Activated T-helper 17 cell treated with anti-CD3 and anti-CD28 coated beads, Interleukin-2, amount 50 U/mL, for 72 hours (primary cell): ENCODE data around the gene PPM1H. TPM values are rescaled to one million over a fixed set of nuclear protein-coding genes. Genes with fewer than 3 reads are reported as not detected.

ENCODE experiments used
- ATAC-seq: fragments of 150-1000 bp; cut with Tn5 transposase; replicated peaks from 2 replicates; pipeline ENCODE4 v1.10.0; 2021; ENCODE audit warnings: mild to moderate bottlenecking, moderate library complexity
- H3K27ac Mint-ChIP-seq: one replicate; pipeline ENCODE4 v1.8.0; 2022; ENCODE audit warnings: mixed read lengths
- H3K27me3 Mint-ChIP-seq: one replicate; pipeline ENCODE4 v1.8.0; 2022; ENCODE audit warnings: mixed read lengths
- H3K36me3 Mint-ChIP-seq: one replicate; pipeline ENCODE4 v1.8.0; 2022; ENCODE audit warnings: low read depth, mild to moderate bottlenecking, mixed read lengths
- H3K4me1 Mint-ChIP-seq: one replicate; pipeline ENCODE4 v1.8.0; 2022; ENCODE audit warnings: mixed read lengths
- H3K4me3 Mint-ChIP-seq: one replicate; pipeline ENCODE4 v1.8.0; 2022; ENCODE audit warnings: mild to moderate bottlenecking, mixed read lengths
- H3K9me3 Mint-ChIP-seq: one replicate; pipeline ENCODE4 v1.8.0; 2022; ENCODE audit warnings: mixed read lengths
- total RNA-seq, 2 donors: library from RNA; stranded (reverse); gene quantifications; one replicate each; pipeline ENCODE4 v1.2.3, GENCODE V29; 2022

The PPM1H gene
- total RNA-seq, 2 donors from 2014 or later = not detected

- no peak overlapping the region for H3K4me3 Mint-ChIP-seq
- H3K27ac Mint-ChIP-seq = no peak overlapping the region
- no peak for ATAC-seq
- peaks cover 6% of the 10 kb centered on the region for H3K27me3 Mint-ChIP-seq
- H3K36me3 Mint-ChIP-seq = no peaks in the 10 kb centered on the region
- H3K4me1 Mint-ChIP-seq = no peaks in the 10 kb centered on the region
- H3K9me3 Mint-ChIP-seq = no peaks in the 10 kb centered on the region
Observed at GRCh38 chr12:62802984-62803383, 132.0 kb downstream of the PPM1H start.

DNA sequence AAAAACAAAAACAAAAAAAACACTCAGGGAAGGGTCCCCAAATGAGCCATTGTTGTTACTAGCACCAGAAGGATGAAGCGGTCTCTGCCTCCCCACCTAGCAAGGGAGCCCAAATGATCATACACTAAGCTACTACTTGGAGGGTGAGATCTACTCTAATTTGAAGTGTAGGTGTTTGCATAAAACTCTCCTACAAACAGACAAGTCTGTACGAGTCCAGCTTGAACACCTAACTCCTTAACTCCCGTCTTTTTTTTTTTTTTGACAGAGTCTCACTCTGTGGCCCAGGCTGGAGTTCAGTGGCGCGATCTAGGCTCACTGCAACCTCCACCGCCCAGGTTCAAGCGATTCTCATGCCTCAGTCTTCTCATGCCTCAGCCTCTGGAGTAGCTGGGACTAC is 132.6 kb downstream of the PPM1H start:
- Mint-ChIP-seq H3K27me3 (peaks cover 11% of the 10 kb centered on the region), H3K36me3 (no peaks in the 10 kb centered on the region), H3K4me3 (no peak overlapping the region), H3K27ac (no peak overlapping the region), H3K4me1 (no peaks in the 10 kb centered on the region), H3K9me3 (no peaks in the 10 kb centered on the region)
- ATAC-seq = no peak

GRCh38 chr12:62801796-62802195 is 133.2 kb downstream of the PPM1H start:
- Mint-ChIP-seq H3K4me3 (no peak overlapping the region), H3K4me1 (no peaks in the 10 kb centered on the region), H3K27me3 (peaks cover 11% of the 10 kb centered on the region), H3K36me3 (no peaks in the 10 kb centered on the region), H3K9me3 (no peaks in the 10 kb centered on the region), H3K27ac (no peak overlapping the region)
- no peak for ATAC-seq

- H3K27me3 Mint-ChIP-seq = peaks cover 18% of the 10 kb centered on the region
- no peak overlapping the region for H3K4me3 Mint-ChIP-seq
- no peak overlapping the region for H3K27ac Mint-ChIP-seq
- H3K36me3 Mint-ChIP-seq = no peaks in the 10 kb centered on the region
- H3K9me3 Mint-ChIP-seq = no peaks in the 10 kb centered on the region
- ATAC-seq = no peak
- H3K4me1 Mint-ChIP-seq = no peaks in the 10 kb centered on the region
Observed at GRCh38 chr12:62800707-62801400, 134.1 kb downstream of the PPM1H start.

GRCh38 chr12:62799766-62800406 is 135.1 kb downstream of the PPM1H start:
- no peaks in the 10 kb centered on the region for H3K4me1 Mint-ChIP-seq
- no peak overlapping the region for H3K4me3 Mint-ChIP-seq
- no peak overlapping the region for H3K27ac Mint-ChIP-seq
- ATAC-seq = no peak
- peaks cover 18% of the 10 kb centered on the region for H3K27me3 Mint-ChIP-seq
- no peaks in the 10 kb centered on the region for H3K36me3 Mint-ChIP-seq
- no peaks in the 10 kb centered on the region for H3K9me3 Mint-ChIP-seq

GRCh38 chr12:62799126-62799736 is 135.7 kb downstream of the PPM1H start:
- peak; percentile 64 for ATAC-seq
- Mint-ChIP-seq H3K4me1 (no peaks in the 10 kb centered on the region), H3K27ac (no peak overlapping the region), H3K27me3 (peaks cover 18% of the 10 kb centered on the region), H3K4me3 (no peak overlapping the region), H3K9me3 (no peaks in the 10 kb centered on the region), H3K36me3 (no peaks in the 10 kb centered on the region)

- H3K27ac Mint-ChIP-seq = no peak overlapping the region
- H3K4me3 Mint-ChIP-seq = no peak overlapping the region
- peaks cover 18% of the 10 kb centered on the region for H3K27me3 Mint-ChIP-seq
- no peaks in the 10 kb centered on the region for H3K36me3 Mint-ChIP-seq
- no peaks in the 10 kb centered on the region for H3K4me1 Mint-ChIP-seq
- no peaks in the 10 kb centered on the region for H3K9me3 Mint-ChIP-seq
- ATAC-seq = no peak
Observed at GRCh38 chr12:62794218-62794583, 140.7 kb downstream of the PPM1H start.

DNA sequence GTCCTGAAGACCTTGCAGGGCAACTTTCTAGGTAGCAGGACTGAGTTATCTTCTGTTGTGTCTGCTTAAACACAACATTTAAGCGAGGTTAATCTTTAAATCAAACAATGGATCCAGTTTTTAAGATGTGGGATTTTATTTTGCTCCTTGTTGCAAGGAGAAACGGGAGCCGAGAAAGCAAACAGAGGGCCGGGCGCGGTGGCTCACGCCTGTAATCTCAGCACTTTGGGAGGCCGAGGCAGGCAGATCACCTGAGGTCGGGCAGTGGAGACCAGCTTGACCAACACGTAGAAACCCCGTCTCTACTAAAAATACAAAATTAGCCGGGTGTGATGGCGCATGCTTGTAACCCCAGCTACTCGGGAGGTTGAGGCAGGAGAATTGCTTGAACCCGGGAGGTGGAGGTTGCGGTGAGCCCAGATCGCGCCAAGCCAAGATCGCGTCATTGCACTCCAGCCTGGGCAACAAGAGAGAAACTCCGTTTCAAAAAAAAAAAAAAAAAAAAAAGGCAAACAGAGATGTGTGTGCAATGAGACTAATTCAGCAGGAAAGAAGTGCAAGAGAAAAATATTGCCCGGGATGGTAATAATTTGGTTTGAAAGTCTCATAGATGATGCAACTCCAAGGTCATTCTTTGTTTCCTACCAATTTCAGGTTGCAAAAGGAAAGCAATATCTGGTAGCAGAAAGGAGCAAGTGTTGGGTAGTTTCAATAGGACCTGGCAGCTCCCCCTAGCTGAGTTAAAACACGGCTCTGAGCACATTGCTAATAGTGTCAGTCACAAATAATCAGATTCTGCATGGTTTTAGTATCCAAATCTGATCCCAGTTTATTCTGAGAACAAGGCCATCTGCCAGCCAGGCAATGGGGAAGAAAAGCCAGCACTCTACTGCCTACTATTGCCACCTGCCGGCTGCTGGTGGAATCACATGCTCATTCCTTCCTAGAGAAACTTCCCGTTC is 141.4 kb downstream of the PPM1H start:
- no peak overlapping the region for H3K27ac Mint-ChIP-seq
- no peaks in the 10 kb centered on the region for H3K9me3 Mint-ChIP-seq
- no peaks in the 10 kb centered on the region for H3K4me1 Mint-ChIP-seq
- peaks cover 18% of the 10 kb centered on the region for H3K27me3 Mint-ChIP-seq
- H3K36me3 Mint-ChIP-seq = no peaks in the 10 kb centered on the region
- ATAC-seq = no peak
- H3K4me3 Mint-ChIP-seq = no peak overlapping the region

DNA sequence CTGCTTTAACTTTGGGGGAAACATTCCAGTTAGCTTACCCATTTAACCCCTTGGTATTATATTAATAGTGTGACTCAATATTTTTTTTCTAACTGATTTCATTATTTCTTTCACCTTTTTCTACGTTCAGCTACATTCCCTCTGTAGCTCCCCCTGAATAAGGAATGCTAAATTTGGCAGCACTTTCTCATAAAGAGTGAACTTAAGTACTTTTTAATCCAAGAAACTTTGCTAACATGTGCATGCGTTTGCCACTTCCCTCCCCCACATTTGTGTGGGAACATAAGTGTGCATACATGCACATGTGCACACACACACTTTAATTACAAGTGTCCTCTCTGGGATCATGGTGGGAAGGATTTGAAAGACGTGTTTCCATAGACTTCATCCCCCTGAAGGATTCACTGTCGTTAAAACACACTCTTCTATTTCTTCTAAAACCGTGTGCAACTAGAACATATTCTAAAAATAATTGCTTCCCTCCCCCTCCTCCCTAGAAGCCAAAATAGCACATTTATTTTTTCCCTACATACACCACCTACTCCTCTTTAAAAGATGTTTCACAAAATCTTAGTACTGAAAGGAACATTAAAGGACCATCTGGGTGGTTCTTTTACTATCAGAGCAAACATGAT is 142.6 kb downstream of the PPM1H start:
- ATAC-seq = no peak
- Mint-ChIP-seq H3K27ac (no peak overlapping the region), H3K27me3 (peaks cover 11% of the 10 kb centered on the region), H3K36me3 (no peaks in the 10 kb centered on the region), H3K9me3 (no peaks in the 10 kb centered on the region), H3K4me1 (no peaks in the 10 kb centered on the region), H3K4me3 (no peak overlapping the region)

DNA sequence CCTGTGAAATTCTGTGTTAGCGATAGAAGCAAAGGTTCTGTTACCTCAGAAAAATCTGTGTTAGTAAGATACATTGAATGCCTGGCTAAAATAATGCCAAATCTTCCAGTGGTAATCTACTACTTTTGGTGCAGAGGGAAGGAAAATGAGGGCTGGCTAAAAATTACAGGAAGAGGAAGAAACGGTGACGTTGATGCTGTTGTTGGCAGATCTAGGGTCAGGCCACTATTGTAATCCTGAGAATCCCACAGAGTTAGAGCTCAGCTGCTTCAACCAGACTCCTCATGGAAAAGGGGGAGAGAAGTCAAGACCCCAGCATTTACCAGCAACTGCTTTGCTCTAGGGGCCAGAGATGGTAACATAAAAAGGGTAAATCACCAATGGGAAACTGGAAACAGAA is 145.1 kb downstream of the PPM1H start:
- no peak for ATAC-seq

DNA sequence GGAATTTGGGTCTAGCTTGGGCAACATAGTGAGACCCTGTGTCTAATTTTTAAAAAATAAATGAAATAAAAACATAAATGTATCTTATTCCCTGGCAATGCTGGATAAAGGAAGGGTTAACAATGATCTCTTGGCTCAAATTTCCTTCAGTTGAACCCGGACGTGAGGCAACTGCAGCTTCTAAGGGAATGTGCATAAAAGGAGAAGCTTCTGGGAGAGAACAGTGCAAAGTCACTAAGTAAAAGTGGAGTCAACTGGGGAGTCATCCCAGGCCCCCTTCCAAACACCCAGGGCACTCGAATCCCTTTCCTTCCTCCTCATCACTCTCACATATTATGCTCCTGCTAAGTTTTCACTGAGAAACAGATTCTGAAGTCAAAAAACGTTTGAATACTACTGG is 147.3 kb downstream of the PPM1H start:
- Mint-ChIP-seq H3K27ac (no peak overlapping the region), H3K36me3 (no peaks in the 10 kb centered on the region), H3K27me3 (no peaks in the 10 kb centered on the region), H3K9me3 (no peaks in the 10 kb centered on the region), H3K4me3 (no peak overlapping the region), H3K4me1 (no peaks in the 10 kb centered on the region)
- ATAC-seq = no peak

More for the DNA sequence above, 145.1 kb downstream of the PPM1H start:
- H3K27me3 Mint-ChIP-seq = no peaks in the 10 kb centered on the region
- H3K4me3 Mint-ChIP-seq = no peak overlapping the region
- no peak overlapping the region for H3K27ac Mint-ChIP-seq
- H3K9me3 Mint-ChIP-seq = no peaks in the 10 kb centered on the region
- no peaks in the 10 kb centered on the region for H3K36me3 Mint-ChIP-seq
- H3K4me1 Mint-ChIP-seq = no peaks in the 10 kb centered on the region

DNA sequence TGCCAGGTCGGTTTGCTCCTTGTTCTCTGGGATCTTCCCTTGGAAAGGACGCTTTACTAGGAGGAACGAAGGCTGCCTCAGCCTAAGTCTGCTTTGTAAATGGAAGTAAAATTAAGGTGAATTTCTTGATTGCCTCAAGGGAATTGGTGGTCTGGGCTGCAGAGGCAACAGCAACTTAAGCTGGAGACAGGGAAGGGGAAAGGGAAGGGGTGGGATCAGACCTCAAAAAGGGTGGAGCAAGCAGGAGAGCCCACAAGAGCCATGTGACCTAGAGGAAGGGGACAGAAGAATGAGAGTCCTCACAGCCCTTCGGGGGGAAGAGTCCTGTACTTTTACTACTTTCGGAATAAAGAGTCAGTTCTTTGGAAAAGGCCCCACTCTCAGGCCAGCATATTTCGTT is 147.9 kb downstream of the PPM1H start:
- Mint-ChIP-seq H3K4me1 (no peaks in the 10 kb centered on the region), H3K36me3 (no peaks in the 10 kb centered on the region), H3K27ac (no peak overlapping the region), H3K9me3 (no peaks in the 10 kb centered on the region), H3K27me3 (no peaks in the 10 kb centered on the region), H3K4me3 (no peak overlapping the region)
- no peak for ATAC-seq

- Mint-ChIP-seq H3K9me3 (no peaks in the 10 kb centered on the region), H3K27ac (no peak overlapping the region), H3K4me3 (no peak overlapping the region), H3K4me1 (no peaks in the 10 kb centered on the region), H3K27me3 (no peaks in the 10 kb centered on the region), H3K36me3 (no peaks in the 10 kb centered on the region)
- ATAC-seq = peak; percentile 82
Observed at GRCh38 chr12:62785941-62786559, 148.9 kb downstream of the PPM1H start.

DNA sequence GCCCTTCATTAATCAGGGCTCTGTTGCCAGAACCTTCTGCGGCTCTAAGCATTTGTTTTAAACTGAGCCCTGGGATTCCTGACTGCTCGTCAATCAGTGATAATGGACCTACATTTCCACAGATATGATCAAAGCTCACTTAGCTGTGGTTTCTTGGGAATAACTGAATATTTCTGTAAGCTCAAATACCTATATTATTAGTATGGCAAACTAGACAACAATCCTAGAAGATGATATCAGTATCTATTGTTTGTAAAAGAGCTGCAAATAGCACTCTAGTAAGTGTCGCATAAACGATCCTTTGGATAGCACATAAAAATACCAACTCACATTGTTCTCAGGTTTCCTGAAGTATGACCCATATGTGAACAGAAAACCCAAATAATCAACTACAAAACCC is 150.4 kb downstream of the PPM1H start:
- Mint-ChIP-seq H3K9me3 (no peaks in the 10 kb centered on the region), H3K4me1 (no peaks in the 10 kb centered on the region), H3K27me3 (no peaks in the 10 kb centered on the region), H3K36me3 (no peaks in the 10 kb centered on the region), H3K27ac (no peak overlapping the region), H3K4me3 (no peak overlapping the region)
- ATAC-seq = no peak
